GM18520 (cell line): ENCODE results near the gene CEP120.
A peak's percentile ranks its signal among the peaks of the same experiment; 100 is the strongest.
"Not testable (repeated sequence)": the region's sequence is repeated elsewhere in the genome, so short reads cannot be mapped to it uniquely, and the experiment has no call there.

Experiments
- ATAC-seq: cut with Tn5 transposase; IDR thresholded peaks from one replicate; pipeline ENCODE4 v1.9.1; 2021; ENCODE audit not compliant: unreplicated experiment

CEP120 gene

DNA sequence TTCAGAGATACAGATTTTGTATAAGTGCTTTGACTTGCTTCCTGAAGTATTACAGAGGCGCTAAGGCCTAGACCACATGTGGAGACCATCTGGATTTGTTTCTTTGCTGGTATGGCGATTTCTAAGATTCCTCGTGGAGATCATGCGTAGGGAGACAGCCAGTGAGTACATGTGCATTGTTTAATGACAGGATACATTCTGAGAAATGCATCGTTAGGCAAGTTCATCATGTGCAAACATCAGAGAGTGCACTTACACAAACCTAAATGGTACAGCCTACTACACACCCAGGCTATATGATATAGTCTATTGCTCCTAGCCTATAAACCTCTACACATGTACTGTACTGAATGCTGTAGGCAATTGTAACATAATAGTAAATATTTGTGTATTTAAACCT, 16.5 kb upstream of the CEP120 start:
- ATAC-seq = no peak

DNA sequence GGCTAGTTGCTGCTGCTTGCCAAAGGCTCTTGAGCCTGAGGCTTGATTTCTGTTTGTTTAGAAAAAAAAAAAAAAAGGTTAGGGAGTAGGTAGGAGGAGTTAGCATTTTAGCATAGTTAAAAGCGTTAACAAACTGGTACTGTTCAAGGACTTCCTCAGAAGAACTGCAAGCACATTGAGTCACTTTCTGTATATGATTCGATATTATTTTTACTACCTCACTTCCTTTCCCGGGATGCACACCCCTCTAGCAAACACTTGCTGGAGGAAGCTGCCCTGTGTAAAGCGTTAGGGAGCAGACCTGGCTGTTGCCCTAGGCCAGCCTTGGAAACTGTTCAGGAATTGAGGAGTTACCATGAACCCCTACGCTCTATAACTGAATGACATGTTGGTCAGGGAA, 15.7 kb upstream of the CEP120 start:
- ATAC-seq = no peak

DNA sequence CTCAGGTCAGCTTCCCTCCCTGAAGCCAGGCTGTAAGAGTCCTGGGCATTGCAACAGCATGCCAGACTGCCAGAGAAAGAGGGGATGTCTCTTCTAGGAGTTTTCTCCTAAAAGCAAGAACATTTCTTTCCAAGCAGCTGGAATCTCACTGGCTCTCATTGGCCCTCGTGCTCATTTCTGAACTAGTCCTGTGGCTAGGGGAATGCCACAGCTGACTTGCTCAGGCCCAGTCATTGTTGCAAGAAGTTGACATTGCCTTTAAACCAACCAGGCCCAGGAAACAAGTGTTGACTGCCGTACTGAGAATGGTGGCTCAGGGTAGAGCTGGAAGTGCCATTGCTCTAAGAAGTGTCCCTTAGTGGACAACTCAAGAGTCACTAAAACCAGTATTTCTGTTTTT, 15.0 kb upstream of the CEP120 start:
- ATAC-seq = peak; percentile 66

DNA sequence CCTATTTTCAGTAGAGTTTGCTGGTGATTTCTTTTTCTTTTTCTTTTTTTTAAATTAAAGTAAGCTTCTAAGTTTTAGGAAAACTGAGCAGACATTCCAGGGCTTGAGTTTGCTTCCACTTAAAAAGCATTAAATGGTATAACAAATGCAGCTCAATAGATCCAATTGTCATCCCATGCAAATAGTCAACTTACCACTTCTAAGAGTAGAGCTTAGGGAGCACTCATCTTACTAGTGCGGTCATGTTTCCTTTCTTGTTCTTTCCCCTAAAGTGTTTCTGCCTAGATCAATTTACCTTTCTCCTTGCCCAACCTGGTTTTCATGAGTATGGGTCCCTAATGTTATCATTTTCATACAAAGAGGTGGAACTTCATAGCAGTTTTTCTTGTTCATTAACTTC, 13.0 kb upstream of the CEP120 start:
- no peak for ATAC-seq

DNA sequence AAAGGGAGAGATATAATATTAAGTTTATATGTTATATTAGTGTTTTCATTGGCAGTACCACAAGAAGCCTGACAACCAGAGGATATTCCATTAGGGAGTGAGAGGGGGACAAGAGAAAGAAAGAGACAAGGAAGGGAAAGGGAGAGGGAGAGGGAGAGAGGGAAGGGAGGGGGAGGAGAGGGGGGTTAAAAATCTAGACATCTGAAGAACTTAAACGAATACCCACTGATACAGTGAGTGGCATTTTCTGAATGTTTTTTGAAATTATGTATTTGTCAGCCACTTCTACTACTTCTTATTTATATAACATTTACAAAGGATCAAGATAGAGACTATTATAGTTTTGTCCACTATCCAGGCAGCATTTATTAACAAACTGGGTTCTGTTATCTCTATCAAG, 11.6 kb upstream of the CEP120 start:
- ATAC-seq = no peak

DNA sequence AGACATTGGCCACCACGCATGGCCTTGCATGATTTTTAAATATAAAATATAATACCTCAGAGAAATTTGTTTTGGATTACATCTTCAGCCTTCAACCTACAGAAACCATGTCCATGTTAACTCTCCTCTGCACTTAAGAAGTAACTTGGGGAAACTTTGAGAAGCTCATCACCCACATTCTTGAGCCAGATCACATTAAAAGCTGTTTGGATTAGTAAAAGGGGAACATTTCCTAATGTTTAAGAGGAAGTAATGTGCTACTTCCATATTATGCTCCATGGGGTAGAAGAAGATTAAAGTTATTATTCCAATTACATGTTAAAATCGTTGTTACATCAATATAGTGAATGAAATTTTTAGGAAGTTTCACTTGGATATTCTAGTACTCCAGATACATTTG, 10.4 kb upstream of the CEP120 start:
- no peak for ATAC-seq

DNA sequence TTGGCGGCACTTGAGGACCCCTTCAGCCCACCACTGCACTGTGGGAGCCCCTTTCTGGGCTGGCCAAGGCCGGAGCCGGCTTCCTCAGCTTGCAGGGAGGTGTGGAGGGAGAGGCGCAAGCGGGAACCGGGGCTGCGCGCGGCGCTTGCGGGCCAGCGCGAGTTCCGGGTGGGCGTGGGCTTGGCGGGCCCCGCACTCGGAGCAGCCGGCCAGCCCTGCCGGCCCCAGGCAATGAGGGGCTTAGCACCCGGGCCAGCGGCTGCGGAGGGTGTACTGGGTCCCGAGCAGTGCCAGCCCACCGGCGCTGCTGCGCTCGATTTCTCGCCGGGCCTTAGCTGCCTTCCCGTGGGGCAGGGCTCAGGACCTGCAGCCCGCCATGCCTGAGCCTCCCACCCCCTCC, 7.2 kb upstream of the CEP120 start:
- not testable (repeated sequence) for ATAC-seq

DNA sequence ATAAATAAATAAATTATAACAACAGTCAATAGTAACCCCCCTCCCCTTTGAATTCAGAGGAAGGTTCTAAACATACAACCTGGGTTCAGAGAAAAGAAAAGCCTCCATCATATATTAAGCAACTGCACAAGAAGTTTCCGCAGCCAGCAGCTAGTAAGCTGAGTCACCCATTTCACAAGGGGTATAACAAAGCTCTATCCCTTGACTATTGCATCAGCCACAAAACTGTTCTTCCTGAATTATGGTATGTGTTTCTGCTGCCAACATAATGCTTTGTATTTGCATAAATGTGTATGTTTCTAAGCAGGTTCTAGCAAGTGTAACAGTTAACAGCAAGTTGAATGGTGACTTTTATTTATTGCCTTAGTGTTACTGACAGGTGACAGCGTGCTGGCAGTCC, 6.8 kb upstream of the CEP120 start:
- no peak for ATAC-seq

DNA sequence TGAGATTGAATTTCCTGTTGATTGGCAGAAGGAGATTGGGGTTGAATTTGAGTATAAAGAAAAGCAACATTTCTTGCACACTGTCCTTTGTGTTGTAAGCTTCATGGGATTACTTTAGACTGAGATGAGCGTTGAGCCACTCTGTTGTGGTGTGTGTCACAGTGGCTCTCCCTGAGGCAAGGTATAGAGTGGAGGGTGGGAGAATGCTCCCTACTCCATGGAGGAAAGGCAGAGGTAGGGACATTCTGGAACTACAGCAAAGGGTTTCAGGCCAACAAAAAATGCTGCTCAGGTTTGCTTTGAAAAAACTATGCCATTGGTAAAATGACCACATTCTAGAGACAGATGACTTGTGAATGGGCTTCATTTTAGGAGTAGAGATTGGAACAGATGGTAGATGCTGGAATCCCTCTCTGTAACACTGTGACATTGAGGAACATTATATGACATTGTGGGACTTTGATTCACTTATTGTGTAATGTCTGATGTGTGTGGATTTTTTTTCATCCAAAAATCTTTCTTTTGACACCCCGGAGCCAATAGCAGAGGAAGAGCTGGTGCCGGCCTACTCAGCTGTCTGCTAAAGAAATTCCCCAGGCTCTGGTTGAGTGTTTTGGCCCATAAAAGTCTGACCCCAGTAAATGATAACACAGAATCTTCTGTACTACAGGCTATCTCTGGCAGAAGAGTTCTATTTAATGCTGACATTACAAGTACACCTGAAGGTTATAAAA, 6.2 kb upstream of the CEP120 start:
- ATAC-seq = no peak

DNA sequence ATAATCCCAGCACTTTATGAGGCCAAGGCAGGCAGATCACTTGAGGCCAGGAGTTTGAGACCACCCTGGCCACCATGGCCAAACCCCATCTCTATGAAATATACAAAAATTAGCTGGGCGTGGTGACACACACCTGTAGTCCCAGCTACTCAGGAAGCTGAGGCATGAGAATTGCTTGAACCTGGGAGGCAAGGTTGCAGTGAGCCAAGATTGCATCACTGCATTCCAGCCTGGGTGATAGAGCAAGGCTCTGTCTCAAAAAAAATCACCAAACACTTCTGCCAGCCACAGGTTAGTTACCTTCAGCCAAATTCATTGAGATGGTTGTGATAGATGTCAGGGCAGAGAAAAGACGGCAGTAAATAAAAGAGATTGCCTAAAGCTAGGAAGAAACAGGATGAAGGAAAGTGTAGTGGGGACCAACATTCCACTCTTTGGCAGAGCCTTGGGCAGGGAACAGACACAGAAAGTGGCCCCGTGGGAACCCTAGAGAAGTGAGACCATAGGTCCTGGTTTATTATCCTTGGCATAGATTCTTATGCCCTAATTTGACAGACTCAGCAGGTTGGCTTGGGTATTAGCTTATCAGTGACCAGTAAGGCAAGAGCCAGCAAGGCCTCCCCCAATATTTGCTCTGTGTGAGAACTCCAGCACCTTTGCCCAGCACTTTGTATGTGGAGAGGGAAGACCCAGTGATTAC, 5.5 kb upstream of the CEP120 start:
- ATAC-seq = no peak

DNA sequence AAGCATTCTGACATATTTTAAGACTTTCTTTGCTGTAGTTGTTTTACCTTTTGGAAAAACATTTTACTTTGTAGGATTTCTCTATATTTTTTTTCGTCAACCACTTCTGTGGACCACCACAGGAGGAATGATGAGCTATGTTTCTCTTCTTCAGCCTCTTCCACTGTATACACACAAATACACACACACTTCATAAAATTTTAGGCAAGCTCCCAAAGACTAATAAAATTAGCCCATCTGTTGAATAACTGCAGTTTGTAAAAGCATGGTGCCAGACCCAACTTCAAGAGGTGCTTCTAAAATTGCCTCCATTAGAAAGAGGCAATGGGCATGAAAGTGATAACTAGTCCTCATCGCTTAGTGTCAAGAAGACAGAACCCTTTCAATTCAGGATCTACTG, 4.1 kb upstream of the CEP120 start:
- ATAC-seq = no peak

DNA sequence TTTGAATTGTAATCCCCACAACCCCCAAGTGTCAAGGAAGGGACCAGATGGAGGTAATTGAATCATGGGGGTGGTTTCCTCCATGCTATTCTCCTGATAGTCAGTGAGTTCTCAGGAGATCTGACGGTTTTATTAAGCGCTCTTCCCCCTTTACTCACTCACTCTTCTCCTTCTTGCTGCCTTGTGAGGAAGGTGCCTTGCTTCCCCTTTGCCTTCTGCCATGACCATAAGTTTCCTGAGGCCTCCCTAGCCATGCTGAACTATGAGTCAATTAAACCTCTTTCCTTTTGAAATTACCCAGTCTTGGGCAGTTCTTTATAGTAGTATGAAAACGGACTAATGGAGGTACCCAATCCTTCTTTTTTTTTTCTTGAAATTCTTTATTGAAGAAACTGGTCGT, 2.2 kb upstream of the CEP120 start:
- no peak for ATAC-seq

DNA sequence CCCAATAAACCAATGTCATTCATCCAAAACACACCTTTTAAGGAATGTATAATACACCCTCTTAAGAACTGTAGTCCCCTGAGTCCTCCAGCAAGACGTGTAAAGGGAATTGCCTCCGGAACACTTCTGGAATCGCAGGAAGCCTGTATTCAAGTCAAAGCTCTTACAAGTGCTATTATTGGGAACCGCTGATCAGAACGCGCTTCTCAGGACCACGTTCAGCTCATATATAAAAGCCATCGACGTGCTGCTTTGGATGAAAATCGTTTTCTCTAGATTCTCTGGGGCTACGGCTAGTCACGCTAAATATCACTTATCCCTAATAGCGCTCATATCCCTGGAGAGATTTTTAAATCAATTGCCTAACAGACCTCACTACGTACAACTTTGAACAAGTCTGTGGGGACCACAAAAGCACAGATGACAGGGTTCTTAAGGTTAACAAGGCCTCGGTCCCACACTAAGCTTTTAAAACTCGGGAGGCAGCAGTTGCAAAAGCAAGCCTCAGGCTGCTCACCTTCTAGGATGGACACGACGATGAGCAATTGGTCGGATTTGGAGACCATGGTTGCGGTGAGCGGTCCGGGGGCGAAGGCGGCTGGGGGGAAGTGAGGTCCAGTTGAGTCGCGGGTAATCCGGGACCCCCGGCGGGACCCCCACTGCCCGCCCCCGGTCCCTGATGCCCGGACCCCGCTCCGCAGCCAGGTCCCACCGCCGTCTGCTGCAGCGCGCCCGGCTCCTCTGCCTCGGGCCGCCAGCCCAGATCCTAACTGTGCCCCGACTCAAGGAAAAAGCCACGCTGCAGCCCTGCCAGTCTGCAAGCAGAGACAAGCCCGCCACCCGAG, 548 bp downstream of the CEP120 start:
- ATAC-seq = no peak

DNA sequence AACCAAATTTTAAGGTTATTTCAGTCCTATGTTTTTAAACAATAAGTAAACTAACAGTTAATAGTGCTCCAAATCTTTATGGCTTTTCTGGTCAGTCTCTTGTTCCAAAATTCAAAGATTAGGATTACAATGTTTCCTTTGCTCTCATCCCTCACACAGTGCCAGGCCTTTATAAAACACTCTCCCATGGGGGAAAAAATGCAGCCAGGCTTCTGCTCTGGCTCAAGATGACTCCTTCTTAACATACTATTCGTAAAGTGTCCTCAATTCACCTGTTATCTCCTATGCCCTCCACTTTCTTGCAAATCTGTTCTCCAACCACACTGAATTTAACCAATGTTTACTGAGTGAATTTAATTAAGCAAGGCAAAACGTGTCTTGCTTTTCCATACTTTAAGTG, 1.4 kb downstream of the CEP120 start:
- no peak for ATAC-seq

DNA sequence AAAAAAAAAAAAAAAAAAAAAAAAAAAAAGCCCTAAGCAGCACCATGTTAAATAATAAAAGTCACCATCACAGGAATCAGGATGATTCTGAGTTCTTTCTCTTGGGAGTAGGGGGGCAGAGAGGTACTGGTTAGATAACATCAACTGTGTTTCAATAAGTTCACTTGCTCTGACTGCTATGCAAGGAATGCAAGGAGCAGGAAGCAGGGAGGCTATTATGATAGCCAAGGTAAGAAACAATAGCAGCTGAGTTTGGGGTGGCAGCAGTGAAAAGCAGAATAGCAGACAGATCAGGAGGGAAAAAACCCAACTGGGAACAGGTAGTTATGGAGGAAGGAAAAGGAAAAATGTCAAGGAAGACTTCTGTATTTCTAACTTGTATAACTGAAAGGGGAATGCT, 8.2 kb downstream of the CEP120 start:
- ATAC-seq = no peak

DNA sequence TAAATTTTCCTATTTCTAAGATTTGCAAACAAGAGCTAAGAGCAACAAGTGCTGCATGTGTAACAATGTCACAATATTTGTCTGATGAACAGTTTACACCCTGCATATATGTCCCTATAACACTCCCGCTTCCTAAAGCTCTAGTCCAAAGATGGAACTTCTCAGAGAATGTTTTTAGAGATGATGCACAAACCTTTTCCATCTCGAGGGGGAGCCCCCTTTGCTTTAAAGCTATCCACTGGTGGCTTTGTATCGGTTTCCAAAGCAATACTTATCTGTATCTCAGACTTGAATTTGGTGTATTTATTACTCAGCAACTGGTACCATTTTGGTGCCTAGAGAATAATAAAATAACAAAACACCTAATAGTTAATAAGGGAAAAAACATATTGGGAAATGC, 11.0 kb downstream of the CEP120 start:
- no peak for ATAC-seq

DNA sequence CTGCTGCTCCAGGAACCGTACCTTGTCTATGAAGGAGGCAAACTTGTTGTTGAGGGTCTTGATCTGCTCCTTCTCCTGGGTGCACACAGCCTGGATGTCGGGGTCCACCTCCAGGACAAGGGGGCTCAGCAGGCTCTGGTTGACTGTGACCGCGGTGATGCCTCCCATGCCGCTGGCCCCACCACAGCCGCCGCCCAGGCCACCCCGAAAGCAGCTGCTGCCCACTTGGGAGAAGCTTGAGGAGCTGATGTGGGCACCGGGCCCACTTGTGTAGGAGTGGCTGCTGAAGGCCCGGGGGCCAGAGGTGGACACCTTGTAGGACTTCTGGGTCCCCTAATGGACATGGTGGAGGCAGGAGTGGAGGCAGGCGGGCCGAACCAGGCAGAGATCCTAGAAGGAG, 21.2 kb downstream of the CEP120 start:
- not testable (repeated sequence) for ATAC-seq

DNA sequence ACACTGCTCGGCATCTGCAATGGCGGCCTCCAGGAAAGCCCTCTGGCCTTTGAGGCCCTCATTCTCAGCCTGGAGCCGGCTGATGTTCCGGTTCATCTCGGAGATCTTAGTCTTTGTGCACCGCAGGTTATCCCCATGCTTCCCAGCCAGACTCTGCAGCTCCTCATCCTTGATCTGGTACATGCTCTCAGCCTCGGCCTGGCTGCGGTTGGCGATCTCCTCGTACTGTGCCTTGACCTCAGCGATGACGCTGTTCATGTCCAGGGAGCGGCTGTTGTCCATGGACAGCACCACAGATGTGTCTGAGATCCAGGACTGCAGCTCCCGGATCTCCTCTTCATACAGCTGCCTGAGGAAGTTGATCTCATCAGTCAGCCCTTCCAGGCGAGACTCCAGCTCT, 21.9 kb downstream of the CEP120 start:
- ATAC-seq = no peak

DNA sequence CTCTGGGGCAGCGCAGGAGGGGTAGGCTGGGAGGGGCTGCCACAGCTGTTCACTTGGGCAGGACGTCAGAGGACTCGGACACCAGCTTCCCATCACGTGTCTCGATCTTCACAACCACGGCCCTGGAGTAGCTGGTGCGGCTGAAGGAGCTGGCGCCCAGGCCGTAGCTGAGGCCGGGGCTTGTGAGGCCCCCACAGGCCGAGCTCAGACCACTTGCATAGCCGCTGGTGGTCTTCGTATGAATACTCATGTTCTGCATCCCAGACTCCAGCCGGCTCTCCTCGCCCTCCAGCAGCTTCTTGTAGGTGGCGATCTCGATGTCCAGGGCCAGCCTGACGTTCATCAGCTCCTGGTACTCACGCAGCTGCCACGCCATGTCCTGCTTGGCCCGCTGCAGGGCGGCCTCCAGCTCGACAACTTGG, 22.3 kb downstream of the CEP120 start:
- not testable (repeated sequence) for ATAC-seq

DNA sequence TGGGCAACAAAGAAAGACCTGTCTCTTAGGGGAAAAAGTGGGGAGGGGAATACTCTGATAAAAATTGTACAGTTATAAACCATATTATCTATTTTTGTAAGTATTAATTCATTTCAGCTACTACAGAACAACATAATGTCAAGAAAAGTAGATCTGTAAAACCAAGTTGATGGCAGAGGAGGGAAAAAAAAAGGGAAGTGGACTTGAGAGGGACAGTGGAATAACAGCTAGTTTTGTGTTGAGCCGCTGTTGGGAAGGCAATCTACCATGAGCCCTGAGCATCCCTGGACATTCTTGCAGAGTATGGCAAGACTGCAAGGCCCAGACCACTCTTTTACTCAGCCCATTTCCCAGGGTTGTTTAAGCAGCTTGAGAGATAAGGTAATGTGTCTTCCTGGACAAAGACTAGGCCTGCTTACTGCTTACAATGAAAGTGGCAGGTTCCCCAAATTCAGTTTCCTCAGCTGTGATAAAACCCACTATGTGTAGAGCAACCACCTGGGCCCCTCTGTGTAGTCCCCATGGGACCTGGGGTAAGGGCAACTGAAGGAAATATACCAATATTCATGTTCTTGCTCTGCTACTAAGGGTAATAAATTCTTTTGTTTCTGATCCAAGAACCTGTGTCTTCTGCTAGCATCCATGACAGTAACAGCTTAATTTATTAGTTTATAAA, 25.0 kb downstream of the CEP120 start:
- ATAC-seq = no peak

DNA sequence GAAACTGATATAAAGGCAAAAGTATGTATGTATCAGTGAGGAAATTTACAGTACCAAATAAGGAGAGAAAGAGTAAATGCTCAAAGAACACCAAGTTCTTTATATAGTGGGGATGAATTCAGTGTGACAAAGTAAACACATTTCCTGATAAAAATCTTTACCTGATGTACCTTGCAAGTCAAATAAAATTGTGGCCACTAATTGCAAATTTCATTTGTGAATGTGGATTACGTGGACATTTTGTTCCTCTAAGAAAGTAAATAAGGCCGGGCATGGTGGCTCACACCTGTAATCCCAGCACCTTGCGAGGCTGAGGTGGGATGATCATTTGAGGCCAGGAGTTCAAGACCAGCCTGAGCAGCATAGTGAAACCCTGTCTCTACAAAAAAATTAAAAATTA, 25.7 kb downstream of the CEP120 start:
- no peak for ATAC-seq
